Nasal cavity respiratory epithelium epithelial cell of viscerocranial mucosa (primary cell): ENCODE data around the gene SMOC1. TPM values are rescaled to one million over a fixed set of nuclear protein-coding genes. Genes with fewer than 3 reads are reported as not detected.

Experiments
- total RNA-seq: library from RNA; depleted of rRNA; stranded (reverse); fragments of >200 nt; gene quantifications from 2 replicates; pipeline ENCODE4 v1.2.3, GENCODE V29; 2014

The SMOC1 gene
- total RNA-seq = 4.3 and 13.7 TPM in 2 replicates

GRCh38 chr14:69879175-69880043 is at the start of gene SMOC1:
Gene SMOC1, plus strand, starts transcription at chr14:69879416. Its CDS starts 263 bp downstream, at chr14:69879679.

Other genes with a start within 250 kb of the SMOC1 start
- gene SRSF5, start 112.3 kb upstream of the SMOC1 start, total RNA-seq = 117 and 221 TPM in 2 replicates
- under 0.01 TPM in 1 of 2 replicates, not detected in the other for gene SLC10A1, start 82.2 kb upstream of the SMOC1 start, total RNA-seq